HG03045 (cell line): ENCODE data around the gene CELF2.
"Not testable (repeated sequence)": the region's sequence is repeated elsewhere in the genome, so short reads cannot be mapped to it uniquely, and the experiment has no call there.

ENCODE experiments used
- ATAC-seq: cut with Tn5 transposase; IDR thresholded peaks from one replicate; pipeline ENCODE4 v1.9.1; 2021; ENCODE audit warnings: mild to moderate bottlenecking, moderate library complexity; ENCODE audit not compliant: unreplicated experiment

The CELF2 gene

DNA sequence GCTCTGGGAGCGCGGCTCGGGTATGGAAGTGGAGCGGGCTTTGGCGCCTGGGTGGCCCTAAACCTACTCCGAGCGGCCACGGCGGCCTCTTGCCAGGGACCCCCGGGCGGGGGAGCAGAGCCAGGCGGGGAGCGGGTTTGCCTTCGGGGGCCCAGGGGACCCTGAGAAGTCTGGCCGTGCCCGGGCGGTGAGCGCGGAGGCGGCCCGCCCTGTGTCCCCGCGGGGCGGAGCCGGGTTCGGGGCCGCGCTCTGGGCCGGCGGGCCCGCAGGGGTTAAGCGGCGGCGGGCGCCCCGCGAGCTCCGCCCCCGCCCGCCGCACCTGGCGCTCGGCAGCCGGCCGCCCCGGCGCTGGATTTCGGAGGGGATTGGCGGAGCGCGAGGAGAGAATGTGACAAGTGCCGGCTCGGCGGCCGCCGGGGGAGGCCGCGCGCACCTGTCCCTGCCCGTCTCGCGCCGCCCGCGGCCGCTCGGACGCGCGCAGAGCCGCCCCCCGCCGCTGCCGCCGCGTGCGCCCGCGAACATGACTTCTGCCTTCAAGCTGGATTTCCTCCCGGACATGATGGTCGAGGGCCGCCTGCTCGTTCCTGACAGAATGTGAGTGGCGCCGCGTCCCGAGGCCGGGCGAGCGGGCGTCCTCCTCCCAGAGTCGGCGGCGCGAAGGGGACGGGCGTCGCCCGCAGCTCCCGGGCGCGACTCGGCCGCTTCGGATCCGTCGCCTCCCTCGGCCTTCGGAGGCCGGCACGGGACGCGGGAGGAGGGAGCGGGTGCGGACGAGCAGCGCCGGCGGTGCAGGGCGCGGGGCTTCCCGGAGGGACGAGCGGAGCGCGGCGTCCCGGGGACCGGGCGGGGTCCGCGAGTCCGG, at the start of gene CELF2:
TSS of gene CELF2 (plus strand) at position 303 of the 862 bp plus-strand sequence. CDS start at position 521, 218 bp downstream.
- peak; percentile 74 for ATAC-seq

DNA sequence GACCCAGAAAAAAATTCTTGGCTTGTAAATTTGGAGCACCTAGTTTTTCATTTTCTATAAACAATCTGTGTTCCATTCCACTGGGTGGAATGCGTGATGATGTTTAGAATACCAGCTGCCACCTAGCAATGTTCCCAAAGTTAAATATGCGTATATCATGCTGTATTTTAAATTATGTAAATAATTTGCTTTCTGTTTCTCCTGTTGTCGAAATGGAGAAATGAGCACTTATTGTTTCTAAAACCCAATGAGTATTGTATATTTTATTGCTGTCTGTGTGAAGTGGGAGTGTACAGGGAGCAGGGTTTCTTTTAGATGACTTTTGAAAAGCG, 49.4 kb upstream of the CELF2 start:
- no peak for ATAC-seq

DNA sequence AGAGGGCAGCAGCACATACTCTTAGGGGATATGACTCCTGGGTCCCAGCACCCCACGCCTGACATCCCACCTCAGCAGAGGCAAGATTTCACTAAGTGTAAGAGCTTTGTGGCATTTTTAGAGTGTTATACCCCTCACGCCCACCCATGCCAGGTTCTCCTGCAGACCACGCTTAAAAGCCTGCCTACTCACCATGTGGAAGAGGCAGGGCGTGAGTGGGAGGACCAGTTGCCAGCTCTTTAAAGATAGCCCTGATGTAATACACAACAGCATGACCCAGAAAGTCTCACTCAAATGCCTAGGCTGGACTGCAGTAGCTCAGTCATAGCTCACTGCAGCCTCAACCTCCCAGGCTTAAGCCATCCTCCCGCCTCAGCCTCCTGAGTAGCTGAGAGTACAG, 44.4 kb upstream of the CELF2 start:
- no peak for ATAC-seq

DNA sequence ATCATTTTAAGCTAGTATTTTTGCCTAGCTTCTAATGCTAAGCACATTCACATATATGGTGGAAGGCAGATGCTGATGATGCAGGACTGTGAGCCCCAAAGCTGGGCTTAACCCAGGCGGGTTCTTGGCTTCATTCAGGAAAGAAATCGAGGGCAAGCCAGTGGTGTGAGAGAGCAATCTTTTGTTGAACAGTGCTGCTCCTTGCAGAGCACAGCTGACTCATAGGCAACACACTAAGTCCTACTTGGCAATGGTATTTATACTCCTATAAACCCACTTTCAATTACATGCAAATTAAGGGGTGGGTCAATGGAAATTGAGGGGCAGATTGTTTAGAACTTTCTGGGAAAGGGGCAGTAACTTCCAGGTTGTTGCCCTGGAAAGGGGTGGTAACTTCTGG, 42.0 kb upstream of the CELF2 start:
- ATAC-seq = no peak

DNA sequence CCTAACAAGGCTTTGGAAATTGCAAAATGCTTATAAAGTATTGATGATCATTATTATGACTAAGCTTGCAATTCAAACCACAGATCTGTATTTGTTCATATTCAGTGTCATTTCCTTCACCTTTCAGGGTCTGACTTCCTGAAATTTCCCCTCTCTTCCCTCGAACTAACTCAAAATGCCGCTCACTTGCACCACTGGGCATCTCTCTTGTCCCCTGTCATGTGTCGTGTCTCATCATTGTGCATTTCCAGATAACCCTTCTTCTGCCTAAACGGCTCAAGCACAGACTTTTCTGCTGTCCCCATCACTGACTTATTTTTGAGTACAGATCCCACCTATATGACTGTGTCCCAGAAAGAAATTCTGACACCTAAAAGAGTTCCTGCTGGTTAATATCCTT, 41.0 kb upstream of the CELF2 start:
- ATAC-seq = no peak

DNA sequence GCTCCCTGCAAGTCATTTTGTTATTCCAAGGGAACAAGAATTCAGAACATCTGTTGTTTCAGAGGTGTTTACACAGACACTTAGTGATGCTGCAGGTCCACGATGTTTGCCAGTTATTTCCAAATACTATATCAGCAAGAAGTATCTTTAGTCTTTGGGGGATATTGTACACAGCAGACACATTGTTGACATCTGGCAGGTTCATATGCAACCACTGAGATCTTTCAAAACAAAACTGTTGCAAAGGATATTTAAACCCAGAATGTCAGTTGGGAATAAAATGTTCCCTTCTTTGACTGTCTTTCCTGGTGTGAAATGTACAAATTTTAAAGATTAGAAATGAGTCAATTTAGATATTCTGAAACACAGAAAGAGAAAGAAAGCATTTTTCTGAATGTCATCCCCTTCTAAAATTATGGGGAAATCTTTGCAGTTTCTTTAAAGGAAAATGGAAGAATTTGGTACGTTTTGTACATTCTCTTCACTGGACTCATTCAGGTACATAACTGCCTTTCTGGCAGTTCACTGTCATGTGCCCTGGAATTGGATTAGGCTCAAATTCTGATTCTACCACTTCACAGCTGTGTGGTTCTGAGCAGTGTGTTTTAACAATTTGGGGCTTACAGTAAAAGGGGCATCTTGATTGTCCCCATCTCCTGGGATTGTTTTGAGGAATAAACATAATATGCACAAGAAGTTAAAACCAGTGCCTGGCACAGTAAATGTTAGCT, 40.3 kb upstream of the CELF2 start:
- no peak for ATAC-seq

DNA sequence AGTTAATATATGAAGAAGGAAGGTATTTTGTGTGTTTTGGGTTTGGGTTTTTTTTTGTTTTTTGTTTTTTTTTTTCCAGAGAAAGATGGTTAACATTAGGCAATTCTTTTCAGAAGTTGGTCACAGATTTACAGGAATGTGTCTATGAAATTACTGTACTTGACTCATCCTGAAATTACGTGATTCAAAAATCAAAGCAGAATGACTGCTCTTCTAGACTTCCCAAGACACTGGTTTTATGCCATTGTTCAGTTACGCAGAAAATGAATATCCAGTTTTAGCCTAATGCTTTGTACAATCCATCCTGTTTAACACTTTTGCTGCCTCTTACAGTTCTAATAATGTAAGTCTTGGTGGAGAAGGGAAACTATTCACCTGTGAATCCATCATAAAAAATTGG, 39.7 kb upstream of the CELF2 start:
- ATAC-seq = no peak

DNA sequence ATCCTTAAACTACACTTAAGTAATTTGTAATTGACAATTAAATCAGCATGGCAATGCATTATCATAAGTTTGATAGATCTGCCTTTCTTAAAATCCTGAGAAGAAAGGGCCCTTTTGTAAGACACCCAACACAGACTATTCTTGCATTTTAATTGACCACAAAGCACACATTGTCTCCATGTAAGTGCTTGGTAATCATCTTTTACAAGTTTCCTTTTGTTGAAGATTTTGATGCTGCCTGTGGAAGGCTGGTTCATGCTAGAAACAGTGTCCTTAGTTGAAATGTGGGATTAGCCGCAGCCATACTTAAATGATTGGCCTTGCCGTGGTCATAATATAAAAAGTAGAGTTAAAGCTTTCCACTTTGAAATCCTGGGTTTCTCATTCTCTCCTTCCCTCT, 32.3 kb upstream of the CELF2 start:
- no peak for ATAC-seq

DNA sequence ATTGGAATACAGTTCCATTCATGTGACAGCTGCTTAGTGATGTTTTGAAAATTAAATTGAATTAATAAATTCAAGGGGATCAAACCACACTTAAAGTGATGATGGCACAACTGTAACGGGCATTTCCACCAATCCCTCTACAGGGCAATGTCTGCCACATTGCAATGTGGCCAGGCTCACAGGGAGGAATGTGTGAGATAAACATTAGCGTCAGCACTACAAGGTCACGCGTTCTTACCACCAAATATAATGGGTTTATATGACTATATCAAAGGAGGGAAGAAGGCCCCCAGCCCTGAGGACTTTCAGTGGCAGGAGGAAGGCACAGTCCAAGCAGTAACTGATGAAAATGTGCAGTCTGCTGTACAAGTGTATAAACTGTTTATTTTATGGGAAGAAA, 31.1 kb upstream of the CELF2 start:
- no peak for ATAC-seq

DNA sequence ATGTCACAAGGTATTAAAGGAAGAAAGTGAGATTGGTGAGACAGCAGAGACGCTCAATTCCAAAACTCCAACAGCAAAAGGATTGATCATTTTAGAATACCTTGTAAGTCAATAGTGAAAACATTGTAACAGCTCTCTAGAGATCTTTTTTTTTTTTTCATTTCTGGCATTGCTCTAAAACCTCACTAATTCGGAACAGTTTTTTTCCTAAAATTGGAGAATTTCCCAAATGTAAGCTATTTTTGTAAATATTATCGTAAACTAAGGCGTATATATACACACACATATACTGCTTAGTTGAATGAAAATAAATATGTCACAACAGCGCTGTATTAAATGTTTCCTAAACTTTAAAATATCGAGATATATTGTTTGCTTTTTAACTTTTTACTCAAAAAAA, 30.6 kb upstream of the CELF2 start:
- ATAC-seq = no peak

DNA sequence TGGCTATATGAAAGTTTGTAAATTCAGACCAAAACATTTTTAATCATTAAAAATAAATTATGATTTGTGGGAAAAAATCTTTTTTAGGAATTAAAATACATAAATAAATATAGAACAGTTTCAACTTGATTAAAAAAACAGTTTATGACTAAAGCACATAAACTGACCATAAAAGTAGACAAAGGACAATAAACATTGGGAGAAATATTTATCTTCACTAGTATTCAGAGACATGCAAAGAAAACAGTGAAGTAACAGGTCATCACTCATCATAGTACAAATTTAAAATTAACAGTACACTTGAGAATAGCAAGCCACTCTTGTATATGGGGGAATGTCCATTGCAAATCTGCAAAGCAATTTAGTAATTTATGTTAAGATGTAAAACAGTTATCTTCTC, 28.0 kb upstream of the CELF2 start:
- no peak for ATAC-seq

DNA sequence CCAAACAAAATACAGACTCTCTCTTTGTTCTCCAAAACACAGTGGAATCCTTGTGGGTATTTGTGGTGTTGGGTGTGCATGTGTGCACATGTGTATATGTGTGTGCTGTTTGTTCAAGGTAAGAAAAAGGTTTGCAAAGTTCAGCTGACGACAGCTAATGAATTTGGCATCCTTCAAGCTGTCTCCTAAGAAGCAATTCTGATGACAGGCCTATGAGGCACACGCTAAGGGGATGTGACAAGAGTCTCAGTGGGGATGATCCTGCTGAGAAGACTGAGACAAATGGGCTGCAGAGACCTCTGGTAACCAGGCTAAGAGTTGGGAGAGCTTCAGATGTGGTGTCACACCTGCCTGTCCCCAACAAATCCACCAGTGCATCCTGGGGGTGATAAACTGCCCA, 26.5 kb upstream of the CELF2 start:
- ATAC-seq = no peak

DNA sequence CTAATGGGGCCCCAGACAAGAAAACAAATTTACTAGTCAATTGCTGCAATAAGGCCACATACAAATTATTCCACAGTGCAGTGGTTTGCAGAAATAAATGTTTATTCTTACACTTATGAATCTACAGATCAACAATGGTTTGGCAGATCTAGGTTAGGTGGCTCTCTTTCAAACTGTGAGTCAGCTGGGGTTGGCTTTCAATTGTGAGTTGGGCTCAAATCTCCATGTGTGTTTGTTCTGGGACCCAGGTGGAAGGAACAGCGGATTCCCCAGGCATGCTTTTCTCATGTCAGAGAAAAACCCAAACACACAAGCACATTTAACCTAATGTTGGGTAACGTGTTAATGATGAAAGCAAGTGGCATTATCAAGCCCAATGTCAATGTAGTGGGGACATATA, 25.6 kb upstream of the CELF2 start:
- ATAC-seq = no peak

DNA sequence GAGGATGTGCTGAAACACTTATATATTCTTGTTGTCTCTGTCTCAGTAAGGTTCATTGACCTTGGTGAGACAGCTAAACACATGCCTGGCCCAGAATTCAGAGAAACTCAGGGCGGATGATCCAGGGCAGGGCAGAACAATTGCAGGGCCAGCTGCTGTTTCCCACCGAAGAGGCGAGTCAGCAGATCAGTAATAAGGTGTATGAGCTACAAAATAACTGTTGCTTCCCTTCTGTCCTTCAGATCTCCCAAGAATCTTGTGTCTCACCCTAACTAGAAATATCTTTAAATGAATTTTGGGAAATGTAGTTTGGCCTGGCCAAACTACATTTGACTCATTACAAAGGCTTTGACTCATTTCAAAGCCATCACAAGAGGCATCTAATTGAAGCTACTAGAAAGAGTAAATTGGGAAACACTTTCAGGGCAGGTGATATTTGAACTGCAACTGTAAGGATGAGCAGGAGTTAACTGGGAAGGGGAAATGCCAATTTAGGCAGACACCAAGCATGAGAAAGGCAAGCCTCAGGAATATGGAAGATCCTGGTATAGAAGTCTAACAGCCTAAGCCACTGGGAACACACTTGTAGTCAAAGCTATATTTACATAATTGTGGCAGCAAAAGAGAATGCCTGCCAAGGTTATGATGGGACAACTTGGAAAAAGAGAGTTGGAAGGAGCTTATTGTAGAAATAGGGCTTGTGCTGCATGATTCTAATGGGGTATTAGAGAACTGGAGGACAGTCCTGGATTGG, 24.5 kb upstream of the CELF2 start:
- ATAC-seq = no peak

DNA sequence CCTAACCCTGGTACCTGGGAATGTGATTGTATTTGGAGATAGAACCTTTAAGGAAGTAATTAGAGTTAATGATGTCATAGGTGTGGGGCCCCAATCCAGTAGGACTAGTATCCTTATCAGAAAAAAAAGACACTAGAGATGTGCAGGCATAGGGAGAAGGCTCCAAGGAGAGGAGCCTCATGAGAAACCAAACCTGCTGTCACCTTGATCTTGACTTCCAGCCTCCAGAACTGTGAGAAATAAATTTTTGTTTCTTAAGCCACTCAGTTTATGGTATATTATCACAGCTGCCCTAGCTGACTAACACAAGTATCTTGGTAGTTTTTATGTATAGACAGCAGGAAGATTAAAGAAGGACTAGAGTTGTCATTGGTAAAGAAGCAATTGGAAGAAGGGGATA, 23.9 kb upstream of the CELF2 start:
- ATAC-seq = no peak

DNA sequence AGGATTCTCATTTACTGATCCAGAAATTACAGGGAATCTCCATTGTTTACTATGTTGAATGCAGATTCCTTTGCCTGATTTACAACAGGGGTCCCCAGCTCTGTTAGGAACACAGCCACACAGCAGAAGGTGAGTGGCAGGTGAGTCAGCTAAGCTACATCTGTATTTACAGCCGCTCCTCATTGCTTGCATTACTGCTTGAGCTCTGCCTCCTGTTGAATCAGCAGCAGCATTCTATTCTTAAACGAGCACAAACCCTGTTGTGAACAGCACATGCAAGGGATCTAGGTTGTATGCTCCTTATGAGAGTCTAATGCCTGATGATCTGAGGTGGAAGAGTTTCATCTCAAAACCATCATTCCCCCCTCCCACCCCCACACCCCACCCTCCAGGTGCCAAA, 23.3 kb upstream of the CELF2 start:
- no peak for ATAC-seq

DNA sequence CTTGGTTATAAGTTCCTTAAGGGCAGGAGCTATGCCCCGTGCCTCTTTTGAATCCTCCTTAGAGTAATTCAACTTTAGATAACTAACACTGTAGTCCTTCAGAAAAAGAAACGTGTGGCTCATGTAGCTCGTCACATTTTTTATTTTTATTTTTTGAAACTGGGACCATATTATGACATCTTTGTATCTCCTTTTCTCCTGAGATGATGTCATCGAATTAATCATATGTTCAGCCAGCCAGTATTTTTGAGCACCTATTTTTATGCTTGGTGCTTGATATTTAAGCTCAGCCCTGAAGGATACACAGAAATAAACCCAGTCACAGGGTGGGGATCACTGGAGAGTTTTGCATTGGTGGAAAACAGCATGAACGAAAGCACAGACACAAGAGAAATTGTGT, 22.6 kb upstream of the CELF2 start:
- ATAC-seq = no peak

DNA sequence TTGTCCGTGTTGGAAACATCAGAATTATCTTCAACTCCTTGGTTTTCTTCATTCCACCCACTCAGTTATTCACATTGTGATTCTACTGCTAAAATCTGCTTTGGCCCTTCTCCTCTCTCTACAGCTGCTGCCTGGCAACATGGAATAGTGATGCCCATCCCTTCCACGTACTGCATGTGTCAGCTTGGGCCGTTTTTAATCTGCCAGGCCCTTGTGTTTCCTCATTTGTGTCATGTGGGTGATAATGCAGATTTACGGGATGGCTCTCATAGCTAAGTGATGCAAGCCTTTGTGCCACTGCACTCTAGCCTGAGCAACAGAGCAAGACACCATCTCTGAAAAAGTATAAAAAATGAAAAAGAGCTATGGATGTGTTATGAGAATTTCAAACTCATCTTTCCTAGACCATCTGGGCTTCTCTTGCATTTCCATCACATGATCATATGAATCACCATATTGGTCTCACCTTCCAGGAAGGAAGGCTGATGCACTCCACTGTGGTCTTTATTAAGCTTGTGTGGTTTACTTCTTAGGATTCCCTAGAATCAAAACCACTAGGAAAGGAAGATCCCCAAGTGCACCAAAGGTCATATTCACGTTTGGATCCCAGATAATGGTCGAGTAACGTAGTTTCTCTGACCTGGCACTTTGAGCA, 20.6 kb upstream of the CELF2 start:
- ATAC-seq = no peak

DNA sequence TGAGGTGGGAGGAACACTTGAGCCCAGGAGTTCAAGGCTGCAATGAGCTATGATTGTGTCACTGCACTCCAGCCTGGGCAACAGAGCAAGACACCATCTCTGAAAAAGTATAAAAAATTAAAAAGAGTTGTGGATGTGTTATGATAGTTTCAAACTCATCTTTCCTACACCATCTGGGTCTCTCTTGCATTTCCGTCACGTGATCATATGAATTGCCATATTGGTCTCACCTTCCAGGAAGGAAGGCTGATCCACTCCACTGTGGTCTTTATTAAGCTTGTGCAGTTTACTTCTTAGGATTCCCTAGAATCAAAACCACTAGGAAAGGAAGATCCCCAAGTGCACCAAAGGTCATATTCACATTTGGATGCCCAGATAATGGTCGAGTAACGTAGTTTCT, 18.2 kb upstream of the CELF2 start:
- ATAC-seq = not testable (repeated sequence)

DNA sequence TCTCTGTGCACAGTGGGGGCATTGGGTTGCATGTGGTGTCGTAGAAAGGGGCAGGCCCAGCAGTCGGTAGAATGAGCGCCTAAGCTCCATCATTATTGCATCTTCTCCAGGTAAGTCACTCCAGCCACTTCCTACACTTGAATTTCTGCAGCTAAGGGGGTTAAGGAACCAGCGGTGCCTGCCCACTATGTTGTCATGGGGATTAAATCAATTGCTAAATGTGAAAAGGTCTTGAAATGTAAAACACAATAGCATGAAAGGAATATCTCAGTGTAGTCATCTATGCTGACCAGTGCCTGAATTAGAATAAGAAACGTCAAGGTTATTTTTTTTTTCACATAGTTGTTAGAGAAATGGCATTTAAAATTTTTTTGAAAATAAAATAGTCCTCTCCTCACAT, 15.2 kb upstream of the CELF2 start:
- no peak for ATAC-seq

DNA sequence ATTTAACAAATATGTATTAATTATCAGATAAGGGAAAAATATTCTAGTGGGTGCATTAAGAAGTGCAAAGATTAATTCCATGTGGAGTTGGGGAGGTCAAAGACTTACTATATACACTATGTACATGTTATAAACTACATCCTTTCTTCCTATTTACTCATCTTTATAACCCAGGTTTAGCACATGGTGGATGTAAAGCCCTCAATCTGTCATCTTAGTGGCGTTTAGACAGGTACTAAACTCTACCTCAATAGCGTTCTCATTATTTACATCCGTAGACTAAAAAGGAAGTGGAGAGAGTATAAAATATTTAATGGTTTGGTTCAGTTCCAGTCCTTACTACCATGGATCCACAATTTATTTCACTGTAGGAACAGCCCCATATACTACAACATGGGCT, 14.8 kb upstream of the CELF2 start:
- no peak for ATAC-seq
